Endothelial cell of umbilical vein (primary cell): Measurements from ENCODE around the gene PRXL2B.

Source experiments
- CTCF ChIP-seq, 2 donors: IDR thresholded peaks; 1 replicate in 1 of 2; 2 replicates in 1 of 2; pipeline ENCODE4 v1.5.1; 2011; ENCODE audit warnings: low read length in 2 of 2, mild to moderate bottlenecking in 2 of 2, moderate library complexity in 2 of 2, control low read depth in 1 of 2, inconsistent platforms in 1 of 2, low read depth in 1 of 2; ENCODE audit not compliant: insufficient read depth in 1 of 2; ENCODE audit errors: extremely low read depth in 1 of 2
- EZH2 ChIP-seq: IDR thresholded peaks from 2 replicates; pipeline ENCODE4 v1.6.1; 2012; ENCODE audit warnings: borderline replicate concordance, low read depth, mild to moderate bottlenecking, moderate library complexity, low read length, inconsistent platforms; ENCODE audit not compliant: severe bottlenecking
- FOS ChIP-seq: IDR thresholded peaks from 2 replicates; pipeline ENCODE4 v1.6.1; 2011; ENCODE audit warnings: mild to moderate bottlenecking, low read length, moderate library complexity, borderline replicate concordance; ENCODE audit not compliant: insufficient read depth
- GATA2 ChIP-seq: IDR thresholded peaks from 2 replicates; pipeline ENCODE4 v1.7.0; 2011; ENCODE audit warnings: low read depth, mild to moderate bottlenecking, moderate library complexity, mixed read lengths, low read length; ENCODE audit not compliant: insufficient read length, insufficient read depth
- JUN ChIP-seq: IDR thresholded peaks from 2 replicates; pipeline ENCODE4 v1.6.1; 2011; ENCODE audit warnings: borderline replicate concordance, low read depth; ENCODE audit not compliant: insufficient read length, insufficient read depth
- POLR2A ChIP-seq: IDR thresholded peaks from 2 replicates; pipeline ENCODE4 v1.6.1; 2012; ENCODE audit warnings: low read depth, mild to moderate bottlenecking, control low read depth, low read length
- POLR2AphosphoS5 ChIP-seq: IDR thresholded peaks from 2 replicates; pipeline ENCODE4 v1.6.1; 2012; ENCODE audit warnings: low read depth, mild to moderate bottlenecking, control low read depth, low read length, moderate library complexity; ENCODE audit not compliant: insufficient read depth
- TF ChIP-seq, protein P1 (sequence below): IDR thresholded peaks from 2 replicates; pipeline ENCODE4 v1.6.1; 2011; ENCODE audit not compliant: insufficient read depth, insufficient read length

GRCh38 chr1:2556678-2557481 lies 29.7 kb upstream of the PRXL2B start:
- TF ChIP-seq CTCF (IDR thresholded peaks at IDR 0.05; ENCODE audit: extremely low read depth in 1 of 2, insufficient read depth in 1 of 2, low read depth in 1 of 2, low read length in 2 of 2) = no peak
- TF ChIP-seq FOS = no peak
- no peak for TF ChIP-seq POLR2AphosphoS5
- no peak for TF ChIP-seq POLR2A
- no peak for TF ChIP-seq EZH2
- TF ChIP-seq, protein P1, sequence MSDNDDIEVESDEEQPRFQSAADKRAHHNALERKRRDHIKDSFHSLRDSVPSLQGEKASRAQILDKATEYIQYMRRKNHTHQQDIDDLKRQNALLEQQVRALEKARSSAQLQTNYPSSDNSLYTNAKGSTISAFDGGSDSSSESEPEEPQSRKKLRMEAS = no peak
- no peak for TF ChIP-seq JUN
- TF ChIP-seq GATA2 = no peak
